GM23338 (cell line): ENCODE measurements around the gene ACAD8. TPM values are rescaled to one million over a fixed set of nuclear protein-coding genes. Genes with fewer than 3 reads are reported as not detected.
A peak's percentile ranks its signal among the peaks of the same experiment; 100 is the strongest.

Experiments used
- CTCF ChIP-seq, 2 experiments: fragments of 200-600 bp in 1 of 2; sonication (generic) in 1 of 2; conservative IDR thresholded peaks; 2 replicates each; pipeline versions ENCODE4 v1.5.1 to v1.6.1; 2016 to 2017; ENCODE audit warnings: antibody characterized with exemption in 2 of 2, low read depth in 2 of 2, mild to moderate bottlenecking in 2 of 2, moderate library complexity in 1 of 2
- ETS1 ChIP-seq: IDR thresholded peaks from 2 replicates; pipeline ENCODE4 v1.6.1; 2016; ENCODE audit warnings: antibody characterized with exemption
- JUNB ChIP-seq: IDR thresholded peaks from one replicate; pipeline ENCODE4 v1.6.1; 2016; ENCODE audit warnings: antibody characterized with exemption; ENCODE audit not compliant: unreplicated experiment
- NANOG ChIP-seq: IDR thresholded peaks from 2 replicates; pipeline ENCODE4 v1.6.1; 2016; ENCODE audit warnings: antibody characterized with exemption, borderline replicate concordance
- ZNF114 ChIP-seq: fragments of 250-450 bp; sonication (Bioruptor Pico); IDR thresholded peaks from 2 replicates; pipeline ENCODE4 v1.5.0; 2020; ENCODE audit warnings: mild to moderate bottlenecking, moderate library complexity
- polyA plus RNA-seq: library from polyadenylated mRNA; unstranded; fragments of >200 nt; fragmentation: Nextera tagmentation; extraction: Ambion mirVana; gene quantifications from 2 replicates; pipeline ENCODE4 v1.2.1, GENCODE V29; 2016
- total RNA-seq: library from RNA; depleted of rRNA; stranded (reverse); fragments of >200 nt; shearing (Covaris generic); gene quantifications from 2 replicates; pipeline ENCODE4 v1.2.3, GENCODE V29; 2014
- TF ChIP-seq, protein P1 (sequence below): fragments of 250-450 bp; sonication (Bioruptor Pico); IDR thresholded peaks from 2 replicates; pipeline ENCODE4 v1.5.0; 2020; ENCODE audit warnings: mild to moderate bottlenecking, moderate library complexity

The ACAD8 gene
- total and polyA plus RNA-seq, 2 experiments from 2014 or later, result 43.2 to 65.4 TPM

DNA sequence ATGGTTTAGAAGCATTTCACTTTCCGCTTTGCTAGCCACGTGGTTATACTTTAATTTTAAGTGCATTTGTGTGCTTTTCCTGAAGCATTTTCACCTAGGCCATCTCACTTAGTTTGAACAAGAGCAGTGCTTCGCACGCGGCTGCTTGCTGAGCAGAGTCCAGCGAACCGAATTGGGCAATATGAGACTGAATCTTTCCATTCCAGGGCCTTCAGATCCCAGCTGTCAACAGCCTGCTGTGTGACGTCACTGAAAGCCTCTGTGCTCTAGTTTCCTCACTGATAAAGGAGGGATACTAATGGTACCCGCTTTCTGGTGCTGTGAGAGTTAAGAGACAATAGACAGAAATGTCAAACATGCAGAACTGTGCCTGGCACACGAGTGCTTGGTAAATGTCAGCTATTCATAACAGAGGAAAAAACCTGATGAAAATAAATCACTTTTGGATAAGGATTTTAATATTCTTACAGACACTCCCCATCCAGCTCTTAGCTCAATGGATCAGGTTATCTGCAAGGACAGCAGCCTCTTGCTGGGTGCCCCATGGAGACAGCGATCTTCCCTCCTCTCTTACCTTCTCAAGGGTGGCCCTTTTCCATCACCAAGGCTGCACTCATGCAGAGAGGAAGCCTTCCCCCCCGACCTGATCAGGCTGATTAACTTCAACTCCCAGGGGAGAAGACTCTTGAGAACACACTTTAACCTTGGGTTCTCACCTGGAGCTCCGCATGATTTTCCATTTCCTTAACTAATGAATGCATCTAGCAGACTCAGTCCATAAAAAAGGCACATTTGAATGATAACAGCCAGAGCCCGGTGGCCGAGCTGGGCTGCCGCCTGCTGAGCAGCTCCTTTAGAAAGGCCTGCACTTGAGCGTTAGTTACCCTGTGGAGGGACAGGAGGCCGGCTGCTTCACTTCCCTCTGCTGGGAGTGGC lies 19.3 kb downstream of the ACAD8 start (continued):
- TF ChIP-seq, protein P1, sequence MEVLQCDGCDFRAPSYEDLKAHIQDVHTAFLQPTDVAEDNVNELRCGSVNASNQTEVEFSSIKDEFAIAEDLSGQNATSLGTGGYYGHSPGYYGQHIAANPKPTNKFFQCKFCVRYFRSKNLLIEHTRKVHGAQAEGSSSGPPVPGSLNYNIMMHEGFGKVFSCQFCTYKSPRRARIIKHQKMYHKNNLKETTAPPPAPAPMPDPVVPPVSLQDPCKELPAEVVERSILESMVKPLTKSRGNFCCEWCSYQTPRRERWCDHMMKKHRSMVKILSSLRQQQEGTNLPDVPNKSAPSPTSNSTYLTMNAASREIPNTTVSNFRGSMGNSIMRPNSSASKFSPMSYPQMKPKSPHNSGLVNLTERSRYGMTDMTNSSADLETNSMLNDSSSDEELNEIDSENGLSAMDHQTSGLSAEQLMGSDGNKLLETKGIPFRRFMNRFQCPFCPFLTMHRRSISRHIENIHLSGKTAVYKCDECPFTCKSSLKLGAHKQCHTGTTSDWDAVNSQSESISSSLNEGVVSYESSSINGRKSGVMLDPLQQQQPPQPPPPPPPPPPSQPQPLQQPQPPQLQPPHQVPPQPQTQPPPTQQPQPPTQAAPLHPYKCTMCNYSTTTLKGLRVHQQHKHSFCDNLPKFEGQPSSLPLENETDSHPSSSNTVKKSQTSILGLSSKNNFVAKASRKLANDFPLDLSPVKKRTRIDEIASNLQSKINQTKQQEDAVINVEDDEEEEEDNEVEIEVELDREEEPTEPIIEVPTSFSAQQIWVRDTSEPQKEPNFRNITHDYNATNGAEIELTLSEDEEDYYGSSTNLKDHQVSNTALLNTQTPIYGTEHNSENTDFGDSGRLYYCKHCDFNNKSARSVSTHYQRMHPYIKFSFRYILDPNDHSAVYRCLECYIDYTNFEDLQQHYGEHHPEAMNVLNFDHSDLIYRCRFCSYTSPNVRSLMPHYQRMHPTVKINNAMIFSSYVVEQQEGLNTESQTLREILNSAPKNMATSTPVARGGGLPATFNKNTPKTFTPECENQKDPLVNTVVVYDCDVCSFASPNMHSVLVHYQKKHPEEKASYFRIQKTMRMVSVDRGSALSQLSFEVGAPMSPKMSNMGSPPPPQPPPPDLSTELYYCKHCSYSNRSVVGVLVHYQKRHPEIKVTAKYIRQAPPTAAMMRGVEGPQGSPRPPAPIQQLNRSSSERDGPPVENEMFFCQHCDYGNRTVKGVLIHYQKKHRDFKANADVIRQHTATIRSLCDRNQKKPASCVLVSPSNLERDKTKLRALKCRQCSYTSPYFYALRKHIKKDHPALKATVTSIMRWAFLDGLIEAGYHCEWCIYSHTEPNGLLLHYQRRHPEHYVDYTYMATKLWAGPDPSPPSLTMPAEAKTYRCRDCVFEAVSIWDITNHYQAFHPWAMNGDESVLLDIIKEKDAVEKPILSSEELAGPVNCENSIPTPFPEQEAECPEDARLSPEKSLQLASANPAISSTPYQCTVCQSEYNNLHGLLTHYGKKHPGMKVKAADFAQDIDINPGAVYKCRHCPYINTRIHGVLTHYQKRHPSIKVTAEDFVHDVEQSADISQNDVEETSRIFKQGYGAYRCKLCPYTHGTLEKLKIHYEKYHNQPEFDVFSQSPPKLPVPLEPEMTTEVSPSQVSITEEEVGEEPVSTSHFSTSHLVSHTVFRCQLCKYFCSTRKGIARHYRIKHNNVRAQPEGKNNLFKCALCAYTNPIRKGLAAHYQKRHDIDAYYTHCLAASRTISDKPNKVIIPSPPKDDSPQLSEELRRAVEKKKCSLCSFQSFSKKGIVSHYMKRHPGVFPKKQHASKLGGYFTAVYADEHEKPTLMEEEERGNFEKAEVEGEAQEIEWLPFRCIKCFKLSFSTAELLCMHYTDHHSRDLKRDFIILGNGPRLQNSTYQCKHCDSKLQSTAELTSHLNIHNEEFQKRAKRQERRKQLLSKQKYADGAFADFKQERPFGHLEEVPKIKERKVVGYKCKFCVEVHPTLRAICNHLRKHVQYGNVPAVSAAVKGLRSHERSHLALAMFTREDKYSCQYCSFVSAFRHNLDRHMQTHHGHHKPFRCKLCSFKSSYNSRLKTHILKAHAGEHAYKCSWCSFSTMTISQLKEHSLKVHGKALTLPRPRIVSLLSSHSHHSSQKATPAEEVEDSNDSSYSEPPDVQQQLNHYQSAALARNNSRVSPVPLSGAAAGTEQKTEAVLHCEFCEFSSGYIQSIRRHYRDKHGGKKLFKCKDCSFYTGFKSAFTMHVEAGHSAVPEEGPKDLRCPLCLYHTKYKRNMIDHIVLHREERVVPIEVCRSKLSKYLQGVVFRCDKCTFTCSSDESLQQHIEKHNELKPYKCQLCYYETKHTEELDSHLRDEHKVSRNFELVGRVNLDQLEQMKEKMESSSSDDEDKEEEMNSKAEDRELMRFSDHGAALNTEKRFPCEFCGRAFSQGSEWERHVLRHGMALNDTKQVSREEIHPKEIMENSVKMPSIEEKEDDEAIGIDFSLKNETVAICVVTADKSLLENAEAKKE (CRISPR knock-in tag), result peak; percentile 72
- TF ChIP-seq CTCF (conservative IDR thresholded peaks at IDR 0.05; ENCODE audit: low read depth in 2 of 2), result no peak
- no peak for TF ChIP-seq JUNB
- no peak for TF ChIP-seq ZNF114 (CRISPR knock-in tag)
- peak; percentile 84 for TF ChIP-seq NANOG
- no peak; the same call in 1 of the 2 replicates for TF ChIP-seq ETS1
